ENCODE results near the gene GJB5.
"Not testable (repeated sequence)": the region's sequence is repeated elsewhere in the genome, so short reads cannot be mapped to it uniquely, and the experiment has no call there.

The GJB5 gene

DNA sequence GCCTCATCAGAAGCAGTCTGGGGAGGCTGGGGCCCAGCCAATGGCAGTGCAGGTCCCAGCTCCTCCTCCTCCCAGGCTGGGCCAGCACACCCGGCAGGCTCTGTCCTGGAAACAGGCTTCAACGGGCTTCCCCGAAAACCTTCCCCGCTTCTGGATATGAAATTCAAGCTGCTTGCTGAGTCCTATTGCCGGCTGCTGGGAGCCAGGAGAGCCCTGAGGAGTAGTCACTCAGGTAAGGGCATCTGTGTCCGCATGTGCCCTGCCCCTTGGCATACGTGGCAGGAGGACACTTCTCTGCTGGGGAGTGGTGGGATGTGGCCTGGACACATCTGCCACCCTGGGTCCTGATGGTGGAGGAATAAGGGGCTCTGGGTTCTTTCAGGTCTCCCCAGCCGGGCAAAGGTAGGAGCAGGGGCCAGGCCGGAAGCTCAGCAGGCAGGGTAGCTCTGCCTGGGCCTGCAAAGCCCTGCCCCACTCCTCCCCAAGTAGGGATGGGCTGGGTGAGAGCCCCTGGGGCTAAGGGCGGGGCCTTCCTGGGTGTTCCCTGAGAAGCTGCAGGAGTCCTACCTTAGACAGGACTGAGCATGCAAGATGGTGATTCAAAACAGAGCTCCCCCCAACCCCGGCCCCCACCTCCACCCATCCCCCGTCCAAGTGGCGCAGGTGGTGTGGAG lies at the start of gene GJB5:
GJB5 (plus strand) TSS at position 84 of the 674 bp plus-strand sequence. CDS start 2,284 bp downstream, outside the sequence.
- peaks cover 4% of the 10 kb centered on the region for H3K9me3 Mint-ChIP-seq
- H3K4me1 Mint-ChIP-seq: no peaks in the 10 kb centered on the region
- H3K27me3 Mint-ChIP-seq: peaks cover 20% of the 10 kb centered on the region
- ATAC-seq: no peak
- no peak within 1 kb of the TSS for H3K27ac Mint-ChIP-seq
- no peak within 1 kb of the TSS for H3K4me3 Mint-ChIP-seq
- no peaks in the 10 kb centered on the region for H3K36me3 Mint-ChIP-seq

DNA sequence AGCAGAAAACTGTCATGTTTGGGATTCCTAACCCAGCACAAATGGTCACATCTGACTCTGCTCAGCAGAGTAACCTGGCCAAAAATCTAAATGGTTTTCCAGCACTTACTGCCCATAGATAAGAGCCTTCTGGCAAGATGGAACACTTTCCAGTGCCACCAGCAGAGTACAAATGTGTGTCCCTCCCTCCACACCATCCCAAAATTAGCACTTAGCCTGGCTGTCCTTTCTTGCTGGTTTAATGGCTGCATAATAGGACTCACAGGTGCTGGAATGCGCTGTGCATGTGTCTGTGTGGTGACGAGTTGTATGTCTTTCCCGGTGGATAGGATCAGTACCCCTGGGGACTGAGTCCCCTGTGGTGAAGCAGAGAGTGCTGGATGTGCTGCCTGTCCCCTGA lies 49.8 kb upstream of the GJB5 start:
- ATAC-seq: no peak
- no peak overlapping the region for H3K4me3 Mint-ChIP-seq
- H3K36me3 Mint-ChIP-seq: no peaks in the 10 kb centered on the region
- H3K27me3 Mint-ChIP-seq: peaks cover 4% of the 10 kb centered on the region
- H3K4me1 Mint-ChIP-seq: no peaks in the 10 kb centered on the region
- H3K9me3 Mint-ChIP-seq: peaks cover 4% of the 10 kb centered on the region
- H3K27ac Mint-ChIP-seq: no peak overlapping the region

DNA sequence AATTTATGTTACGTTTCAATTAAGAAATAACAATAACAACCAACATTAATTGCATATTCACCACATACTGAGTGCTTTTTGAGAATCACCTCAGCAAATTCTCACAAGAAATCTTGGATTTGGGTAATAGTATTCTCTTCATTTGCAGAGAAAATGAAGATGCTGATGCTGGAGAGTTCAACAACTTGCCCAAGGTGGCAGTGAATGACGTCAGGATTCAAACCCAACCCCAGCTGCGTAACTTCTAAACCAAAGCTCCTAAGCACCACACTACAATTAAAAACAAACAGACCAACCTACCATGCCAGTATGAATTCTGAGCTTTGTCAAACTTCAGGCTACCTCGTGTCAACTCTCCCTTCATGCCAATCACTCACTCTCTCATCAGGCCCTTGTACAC lies 46.7 kb upstream of the GJB5 start:
- H3K4me1 Mint-ChIP-seq: no peaks in the 10 kb centered on the region
- H3K9me3 Mint-ChIP-seq: peaks cover 4% of the 10 kb centered on the region
- no peaks in the 10 kb centered on the region for H3K36me3 Mint-ChIP-seq
- H3K4me3 Mint-ChIP-seq: no peak overlapping the region
- ATAC-seq: no peak
- H3K27me3 Mint-ChIP-seq: no peaks in the 10 kb centered on the region
- H3K27ac Mint-ChIP-seq: no peak overlapping the region

DNA sequence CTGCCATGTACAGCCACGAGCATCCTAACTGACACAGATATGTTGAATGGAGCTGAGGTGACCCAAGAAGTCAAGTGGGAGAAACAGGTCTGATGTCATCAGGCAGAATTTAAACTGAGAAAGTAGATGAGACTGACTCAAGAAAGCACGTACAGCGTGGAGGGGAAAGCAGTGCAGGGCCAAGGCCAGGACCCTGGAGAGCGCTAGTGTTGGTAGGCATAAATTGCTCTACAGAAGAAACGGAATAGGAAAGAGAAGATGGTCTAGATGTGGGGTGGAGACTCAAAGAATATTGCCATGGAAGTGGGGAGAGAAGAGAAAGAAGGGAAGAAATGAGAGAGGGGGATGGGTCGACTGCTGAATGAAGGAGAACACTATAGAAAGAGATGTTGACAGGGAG lies 45.3 kb upstream of the GJB5 start:
- Mint-ChIP-seq H3K27ac (no peak overlapping the region), H3K36me3 (no peaks in the 10 kb centered on the region), H3K4me3 (no peak overlapping the region), H3K9me3 (peaks cover 4% of the 10 kb centered on the region), H3K27me3 (no peaks in the 10 kb centered on the region), H3K4me1 (no peaks in the 10 kb centered on the region)
- no peak for ATAC-seq

DNA sequence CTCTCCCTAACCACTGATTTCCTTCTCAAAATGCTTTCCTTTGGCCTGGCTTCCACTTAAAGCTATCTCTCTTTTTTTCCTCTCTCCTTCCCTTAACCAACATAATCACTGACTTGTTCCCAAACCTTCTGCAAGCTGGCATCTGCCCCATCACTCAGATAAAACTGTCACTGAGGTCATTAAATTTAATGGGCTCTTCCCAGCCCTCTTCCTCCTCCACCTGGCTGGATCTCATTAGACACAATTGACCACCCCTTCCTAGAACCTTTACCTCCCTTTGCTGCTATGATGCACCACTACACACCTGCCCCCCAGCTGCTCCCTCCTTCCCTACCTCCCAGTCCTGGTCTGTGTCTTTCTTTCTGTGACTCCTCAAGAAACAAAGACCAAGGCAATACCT lies 44.0 kb upstream of the GJB5 start:
- Mint-ChIP-seq H3K27ac (no peak overlapping the region), H3K4me3 (no peak overlapping the region), H3K36me3 (no peaks in the 10 kb centered on the region)

DNA sequence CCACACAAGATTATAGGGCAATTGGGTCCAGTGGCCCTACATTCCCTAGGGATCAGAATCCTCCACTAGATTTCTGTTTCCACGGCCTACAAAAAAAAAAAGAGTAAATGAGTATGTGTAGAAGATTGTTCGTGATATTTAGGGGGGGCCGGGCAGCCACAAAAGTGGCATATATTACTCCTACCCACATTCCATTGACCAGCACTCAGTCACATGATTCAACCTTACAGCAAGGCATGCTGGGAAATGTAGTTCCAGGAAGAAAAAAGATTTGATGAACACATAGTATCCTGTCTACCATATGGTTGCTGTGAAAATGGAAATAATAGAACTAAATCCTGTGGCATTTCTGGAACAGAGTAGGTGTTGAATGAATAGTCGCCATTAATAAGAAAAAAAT lies 43.4 kb upstream of the GJB5 start:
- ATAC-seq: no peak
- H3K9me3 Mint-ChIP-seq: peaks cover 4% of the 10 kb centered on the region
- H3K4me3 Mint-ChIP-seq: no peak overlapping the region
- no peak overlapping the region for H3K27ac Mint-ChIP-seq
- H3K4me1 Mint-ChIP-seq: no peaks in the 10 kb centered on the region
- no peaks in the 10 kb centered on the region for H3K27me3 Mint-ChIP-seq
- no peaks in the 10 kb centered on the region for H3K36me3 Mint-ChIP-seq

More for the DNA sequence above, 44.0 kb upstream of the GJB5 start:
- no peaks in the 10 kb centered on the region for H3K27me3 Mint-ChIP-seq
- no peak for ATAC-seq
- H3K4me1 Mint-ChIP-seq: no peaks in the 10 kb centered on the region
- H3K9me3 Mint-ChIP-seq: peaks cover 4% of the 10 kb centered on the region

DNA sequence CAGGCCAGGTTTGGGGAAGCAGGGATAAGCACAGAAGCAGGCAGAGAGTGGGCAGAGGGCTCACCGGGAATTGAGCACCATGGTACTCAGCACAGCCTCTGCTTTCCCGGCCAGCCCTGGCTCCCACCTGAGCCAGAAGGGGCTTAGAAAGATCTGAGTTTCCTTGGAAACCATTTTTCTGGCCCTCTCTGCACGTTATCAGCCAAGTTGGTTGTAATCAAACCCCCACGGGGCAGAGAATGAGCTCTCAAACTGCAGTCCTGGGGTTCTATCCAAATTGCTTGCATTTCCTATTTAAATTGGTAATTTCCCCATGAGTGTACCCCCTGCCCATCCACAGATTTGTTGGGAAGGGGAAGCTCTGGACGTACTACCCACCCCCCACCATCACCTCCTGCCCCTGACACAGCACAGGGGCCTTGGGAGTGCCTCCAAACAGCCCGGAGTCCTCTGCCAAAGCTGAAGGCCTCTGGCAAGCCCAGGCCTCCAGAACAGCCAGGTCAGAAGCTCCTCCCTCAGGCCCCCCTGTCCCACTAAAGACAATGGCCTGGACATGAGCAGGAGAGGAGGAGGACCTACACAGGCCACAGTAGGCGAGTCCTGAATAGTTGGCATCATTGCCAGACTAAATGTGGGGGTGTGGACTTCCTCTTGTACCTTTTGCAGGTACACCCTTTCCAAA lies 42.7 kb upstream of the GJB5 start:
- Mint-ChIP-seq H3K27me3 (peaks cover 5% of the 10 kb centered on the region), H3K27ac (no peak overlapping the region), H3K4me3 (no peak overlapping the region), H3K9me3 (peaks cover 4% of the 10 kb centered on the region), H3K4me1 (no peaks in the 10 kb centered on the region), H3K36me3 (no peaks in the 10 kb centered on the region)
- no peak for ATAC-seq

DNA sequence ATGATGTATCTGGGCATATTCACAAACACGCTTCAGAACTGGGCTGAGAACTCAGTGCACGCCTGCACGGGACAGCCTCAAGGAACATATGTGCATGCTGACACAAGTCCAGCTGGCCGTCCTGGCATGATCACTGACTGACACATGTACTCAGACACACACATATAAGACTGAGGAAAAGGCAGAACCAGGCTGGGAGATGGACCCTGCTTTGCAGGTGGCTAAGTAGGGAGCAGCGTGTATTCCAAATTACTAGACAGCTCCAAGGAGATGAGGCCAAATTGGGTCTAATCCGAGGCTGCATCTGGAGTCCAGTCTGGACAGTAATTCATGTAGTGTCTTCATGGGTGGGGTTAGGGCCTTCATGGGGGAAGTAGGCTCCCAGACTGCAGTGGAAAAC lies 41.4 kb upstream of the GJB5 start:
- no peaks in the 10 kb centered on the region for H3K36me3 Mint-ChIP-seq
- no peaks in the 10 kb centered on the region for H3K4me1 Mint-ChIP-seq
- no peak for ATAC-seq
- H3K9me3 Mint-ChIP-seq: peaks cover 8% of the 10 kb centered on the region
- peaks cover 16% of the 10 kb centered on the region for H3K27me3 Mint-ChIP-seq
- H3K27ac Mint-ChIP-seq: no peak overlapping the region
- no peak overlapping the region for H3K4me3 Mint-ChIP-seq

DNA sequence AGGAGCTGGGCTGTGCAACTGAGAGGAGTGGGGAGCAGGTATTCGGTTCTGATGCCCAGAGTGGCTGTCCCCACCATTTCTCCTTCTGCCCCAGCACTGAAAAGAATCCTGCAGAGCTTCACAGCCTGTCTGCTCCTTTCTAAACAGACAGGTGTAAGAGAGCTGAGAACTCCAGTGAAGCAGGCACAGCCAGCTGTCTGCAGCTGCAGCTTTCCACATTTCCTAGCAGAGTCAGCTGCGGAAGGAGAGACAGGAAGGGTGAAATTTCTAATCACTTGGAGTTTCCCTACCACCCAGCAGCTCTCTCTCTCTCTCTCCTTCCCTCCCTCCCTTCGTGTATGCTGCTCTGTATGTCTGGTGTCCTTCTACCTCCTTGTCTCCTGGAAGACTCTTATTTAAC lies 40.5 kb upstream of the GJB5 start:
- no peak overlapping the region for H3K27ac Mint-ChIP-seq
- H3K27me3 Mint-ChIP-seq: peaks cover 18% of the 10 kb centered on the region
- peaks cover 7% of the 10 kb centered on the region for H3K9me3 Mint-ChIP-seq
- no peaks in the 10 kb centered on the region for H3K36me3 Mint-ChIP-seq
- H3K4me3 Mint-ChIP-seq: no peak overlapping the region
- ATAC-seq: peak; percentile 22
- H3K4me1 Mint-ChIP-seq: no peaks in the 10 kb centered on the region

DNA sequence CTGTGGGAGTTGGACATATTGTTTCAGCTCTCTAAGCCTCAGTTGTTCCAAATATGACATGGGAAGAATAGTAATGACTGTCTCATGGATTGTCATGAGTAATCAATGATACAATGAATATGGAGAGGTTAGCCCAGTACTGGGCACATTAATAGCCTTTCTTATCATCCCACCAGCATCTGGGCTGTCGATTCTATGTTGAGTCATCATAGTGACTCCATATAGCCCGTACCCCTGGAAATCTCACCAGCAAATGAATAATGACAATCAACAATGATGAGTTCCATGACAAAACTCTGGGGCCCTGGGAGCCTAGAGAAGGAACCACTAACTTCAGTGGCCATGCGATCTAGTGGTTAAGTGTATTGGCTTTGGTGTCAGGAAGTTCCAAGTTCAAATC lies 39.7 kb upstream of the GJB5 start:
- Mint-ChIP-seq H3K27me3 (peaks cover 26% of the 10 kb centered on the region), H3K27ac (no peak overlapping the region), H3K9me3 (peaks cover 4% of the 10 kb centered on the region), H3K36me3 (no peaks in the 10 kb centered on the region), H3K4me3 (no peak overlapping the region), H3K4me1 (no peaks in the 10 kb centered on the region)
- no peak for ATAC-seq

DNA sequence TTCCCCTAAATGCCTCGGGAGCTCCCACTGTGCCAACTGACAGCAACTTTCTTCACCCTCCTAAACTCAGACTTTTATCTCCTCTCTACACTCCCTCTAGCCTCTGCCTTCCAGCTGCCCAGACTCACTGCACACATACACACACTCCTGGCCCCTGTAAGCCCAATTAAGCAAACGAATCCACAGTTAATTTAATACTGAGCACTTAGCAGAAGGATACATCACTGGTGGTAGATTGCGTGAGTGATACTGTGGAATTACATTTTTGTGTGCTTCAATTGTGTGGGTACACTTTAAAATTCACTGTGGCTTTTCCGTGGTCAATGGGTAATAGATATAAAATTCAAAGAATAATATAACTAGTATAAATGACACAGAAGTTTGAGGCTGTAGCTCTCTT lies 33.6 kb upstream of the GJB5 start:
- ATAC-seq: no peak
- Mint-ChIP-seq H3K4me1 (no peaks in the 10 kb centered on the region), H3K36me3 (no peaks in the 10 kb centered on the region), H3K27ac (no peak overlapping the region), H3K4me3 (no peak overlapping the region), H3K27me3 (peaks cover 59% of the 10 kb centered on the region), H3K9me3 (peaks cover 4% of the 10 kb centered on the region)

DNA sequence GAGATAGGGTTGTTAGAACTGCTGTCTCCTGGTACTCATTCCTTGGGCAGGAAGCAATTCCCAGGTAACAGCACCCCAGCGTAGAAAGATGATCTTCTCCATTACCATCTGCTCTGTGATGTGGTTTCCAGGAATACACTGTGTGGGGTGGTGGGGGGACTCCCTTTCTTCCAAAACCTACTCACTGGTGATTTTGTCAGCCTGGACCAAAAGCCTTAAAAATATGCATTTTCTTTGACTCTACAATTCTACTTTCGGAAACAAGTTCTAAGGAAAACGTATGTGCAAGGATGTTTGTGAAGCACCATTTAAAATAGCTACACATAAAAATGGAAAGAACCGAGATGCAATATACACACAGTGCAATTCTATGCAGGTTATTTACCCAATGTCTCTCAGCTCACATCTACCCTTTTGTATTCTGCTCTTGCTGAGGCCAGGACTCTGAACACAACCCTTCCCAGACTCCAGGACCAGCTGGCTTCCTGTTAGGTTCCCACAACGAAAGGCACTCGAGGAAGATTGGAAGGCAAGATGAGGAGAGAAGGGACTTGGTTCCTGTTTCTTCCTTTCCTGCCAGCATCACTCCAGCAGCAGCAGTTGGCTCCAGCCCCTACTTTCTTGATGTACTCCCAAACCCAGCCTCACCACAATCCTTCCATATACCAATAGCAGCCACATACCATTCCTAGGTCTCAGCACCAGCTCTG lies 33.0 kb upstream of the GJB5 start:
- Mint-ChIP-seq H3K36me3 (no peaks in the 10 kb centered on the region), H3K27ac (no peak overlapping the region), H3K4me1 (no peaks in the 10 kb centered on the region), H3K27me3 (peaks cover 57% of the 10 kb centered on the region), H3K9me3 (peaks cover 4% of the 10 kb centered on the region), H3K4me3 (no peak overlapping the region)
- no peak for ATAC-seq

DNA sequence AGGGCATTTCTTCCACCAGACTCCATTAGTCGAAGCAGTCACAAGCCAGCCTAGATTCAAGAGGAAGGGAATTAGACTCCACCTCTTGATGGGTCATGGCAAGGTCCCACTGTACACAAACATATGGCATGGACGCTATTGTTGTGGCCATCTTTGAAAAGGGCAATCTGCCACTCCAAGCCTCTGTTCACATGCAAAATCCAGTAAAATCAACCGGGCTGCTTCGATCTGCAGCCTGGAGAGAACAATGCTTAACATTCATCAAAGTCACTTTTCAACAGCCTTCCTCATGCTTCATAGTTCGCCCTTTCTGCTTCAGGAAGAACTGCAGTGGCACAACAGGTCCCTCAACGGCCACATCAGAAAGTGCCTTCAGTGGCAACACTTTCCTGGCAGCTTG lies 28.0 kb upstream of the GJB5 start:
- Mint-ChIP-seq H3K27ac (no peak overlapping the region), H3K36me3 (no peaks in the 10 kb centered on the region), H3K27me3 (peaks cover 17% of the 10 kb centered on the region), H3K4me3 (no peak overlapping the region), H3K4me1 (no peaks in the 10 kb centered on the region), H3K9me3 (no peaks in the 10 kb centered on the region)
- no peak for ATAC-seq

DNA sequence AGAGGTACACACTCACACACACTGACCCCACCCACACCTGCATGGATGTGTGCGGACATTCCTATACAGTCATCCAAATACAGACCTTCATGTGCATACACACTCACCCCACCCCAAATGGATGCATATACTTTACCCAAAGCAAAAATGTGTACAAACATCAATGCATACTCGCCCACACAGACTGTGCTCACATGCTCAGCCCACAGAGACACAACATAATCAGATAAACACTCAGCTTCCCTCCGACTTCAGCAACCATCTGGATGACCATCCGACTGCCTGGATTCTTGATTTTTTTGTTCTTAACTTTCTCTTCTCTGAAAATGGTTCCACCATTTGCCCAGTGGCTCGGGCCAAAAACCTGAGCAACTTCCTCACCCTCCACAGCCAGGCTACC lies 24.4 kb upstream of the GJB5 start:
- peak; percentile 13 for ATAC-seq
- Mint-ChIP-seq H3K4me3 (no peak overlapping the region), H3K27ac (no peak overlapping the region), H3K36me3 (no peaks in the 10 kb centered on the region), H3K9me3 (no peaks in the 10 kb centered on the region), H3K27me3 (peaks cover 6% of the 10 kb centered on the region), H3K4me1 (no peaks in the 10 kb centered on the region)

DNA sequence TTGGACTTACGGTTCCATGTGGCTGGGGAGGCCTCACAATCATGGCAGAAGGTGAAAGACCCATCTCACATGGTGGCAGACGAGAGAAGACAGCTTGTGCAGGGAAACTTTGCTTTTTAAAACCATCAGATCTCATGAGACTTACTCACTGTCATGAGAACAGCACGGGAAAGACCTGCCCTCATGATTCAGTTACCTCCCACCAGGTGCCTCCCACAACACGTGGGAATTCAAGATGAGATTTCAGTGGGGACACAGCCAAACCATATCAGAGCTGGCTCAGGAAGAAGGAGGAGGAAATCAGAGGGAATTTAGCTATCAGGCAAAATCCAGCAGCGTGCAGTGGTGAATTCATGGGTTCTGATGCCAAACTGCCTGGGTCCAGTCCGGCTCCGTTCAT lies 22.0 kb upstream of the GJB5 start:
- not testable (repeated sequence) for ATAC-seq, H3K4me3 Mint-ChIP-seq, H3K9me3 Mint-ChIP-seq, H3K36me3 Mint-ChIP-seq, H3K27ac Mint-ChIP-seq, H3K4me1 Mint-ChIP-seq
- peaks cover 21% of the 10 kb centered on the region for H3K27me3 Mint-ChIP-seq

DNA sequence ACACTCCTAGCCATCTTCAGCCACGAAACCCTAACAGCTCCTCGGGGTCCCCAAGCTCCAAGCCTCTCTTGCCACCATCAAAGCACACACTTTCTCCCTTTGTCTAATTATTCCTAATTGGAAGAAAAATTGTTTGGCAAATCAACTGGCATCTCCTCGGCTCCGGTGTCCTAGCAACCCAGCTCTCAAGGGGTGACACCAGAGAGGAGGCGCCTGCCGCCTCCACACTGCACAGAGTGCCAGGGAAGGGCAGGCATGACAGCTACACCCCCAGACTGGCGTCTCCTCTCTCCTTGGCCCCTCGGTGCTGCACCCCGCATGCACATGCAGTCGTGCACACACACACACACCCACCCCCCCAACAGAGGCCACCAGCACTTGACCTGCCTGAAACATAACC lies 18.2 kb upstream of the GJB5 start:
- H3K36me3 Mint-ChIP-seq: no peaks in the 10 kb centered on the region
- no peak overlapping the region for H3K27ac Mint-ChIP-seq
- H3K4me3 Mint-ChIP-seq: no peak overlapping the region
- H3K27me3 Mint-ChIP-seq: peaks cover 21% of the 10 kb centered on the region
- H3K4me1 Mint-ChIP-seq: no peaks in the 10 kb centered on the region
- H3K9me3 Mint-ChIP-seq: no peaks in the 10 kb centered on the region
- no peak for ATAC-seq
